ENCODE measurements around the gene HBG1.

The HBG1 gene

GRCh38 chr11:5246772-5247471 lies 2.7 kb downstream of the HBG1 start:
- DNase-seq (ENCODE audit: low read depth in 3 of 3): no peak

DNA sequence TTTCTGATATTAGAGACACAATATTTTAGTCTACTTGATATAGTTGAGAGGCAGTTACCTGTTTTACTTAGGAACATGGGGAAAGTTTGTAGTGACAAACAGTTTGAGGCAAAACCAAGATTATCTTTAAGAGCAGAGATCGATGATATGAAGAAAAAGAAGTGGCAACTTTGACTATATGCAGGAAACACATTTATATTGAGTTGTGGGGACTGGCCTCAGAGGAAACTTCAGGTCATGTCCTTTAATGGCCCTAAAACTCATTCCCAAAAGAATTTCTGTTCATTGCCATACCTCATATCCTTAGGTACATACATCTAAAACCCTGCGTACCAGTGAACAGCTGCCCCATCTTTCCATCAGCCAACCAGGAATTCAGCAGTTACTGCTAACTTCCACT lies 4.5 kb downstream of the HBG1 start:
- no peak for DNase-seq (ENCODE audit: low read depth in 3 of 3)

DNA sequence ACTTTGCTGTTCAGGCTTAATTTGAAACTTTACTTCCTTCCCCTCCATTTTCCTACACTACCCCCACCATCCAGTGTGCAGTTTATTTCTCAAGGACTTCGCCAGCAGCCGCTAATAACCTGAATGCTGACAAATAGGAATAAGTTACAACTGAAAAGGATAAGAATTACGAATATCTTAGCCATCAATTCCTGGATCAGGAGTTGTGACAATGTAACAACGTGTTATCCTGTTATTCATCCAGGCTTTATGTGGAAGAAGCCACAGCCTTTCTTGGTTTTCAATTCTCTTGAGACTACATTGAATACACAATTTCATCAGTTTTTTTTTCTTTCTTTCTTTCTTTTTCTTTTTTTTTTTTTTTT lies 5.9 kb downstream of the HBG1 start:
- no peak for DNase-seq (ENCODE audit: low read depth in 3 of 3)

DNA sequence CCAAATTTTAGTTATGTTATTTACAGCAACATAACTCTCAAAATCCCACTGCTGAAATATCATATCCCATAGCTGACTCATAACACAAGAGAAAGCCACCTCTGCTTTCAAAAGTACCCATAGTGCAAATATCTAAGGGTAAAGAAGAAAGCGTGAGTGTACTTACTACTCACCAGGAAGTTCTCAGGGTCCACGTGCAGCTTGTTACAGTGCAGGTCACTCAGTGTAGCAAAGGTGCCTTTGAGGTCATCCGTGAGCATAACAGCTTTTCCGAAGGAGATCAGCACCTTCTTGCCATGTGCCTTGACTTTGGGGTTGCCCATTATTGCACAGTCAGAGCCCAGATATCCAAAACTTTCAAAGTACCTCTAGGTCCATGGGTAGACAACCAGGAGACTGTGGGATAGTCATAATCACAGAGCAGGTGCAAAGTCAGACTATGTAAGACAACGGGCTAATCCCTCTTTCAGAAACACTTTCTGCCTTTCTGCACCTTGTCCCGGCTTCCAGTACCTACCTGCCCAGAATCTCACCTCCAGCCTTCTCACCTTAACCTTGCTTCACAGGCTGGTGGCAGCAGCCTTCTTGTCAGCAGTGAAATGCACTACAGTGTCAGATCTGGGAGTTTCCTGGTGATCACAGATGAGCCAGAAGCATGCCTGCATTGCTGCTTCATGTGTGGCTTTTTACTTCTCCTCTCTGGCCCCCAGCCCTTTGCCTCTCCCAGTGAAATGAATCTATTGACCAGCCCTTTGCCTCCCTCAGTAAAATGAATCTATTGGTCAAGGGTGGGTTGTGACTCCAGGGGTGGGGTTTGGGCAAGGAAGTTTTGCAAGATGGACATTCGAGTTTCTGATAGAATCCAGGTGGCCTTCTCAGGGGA lies 6.5 kb downstream of the HBG1 start:
- no peak for DNase-seq (ENCODE audit: low read depth in 3 of 3)

DNA sequence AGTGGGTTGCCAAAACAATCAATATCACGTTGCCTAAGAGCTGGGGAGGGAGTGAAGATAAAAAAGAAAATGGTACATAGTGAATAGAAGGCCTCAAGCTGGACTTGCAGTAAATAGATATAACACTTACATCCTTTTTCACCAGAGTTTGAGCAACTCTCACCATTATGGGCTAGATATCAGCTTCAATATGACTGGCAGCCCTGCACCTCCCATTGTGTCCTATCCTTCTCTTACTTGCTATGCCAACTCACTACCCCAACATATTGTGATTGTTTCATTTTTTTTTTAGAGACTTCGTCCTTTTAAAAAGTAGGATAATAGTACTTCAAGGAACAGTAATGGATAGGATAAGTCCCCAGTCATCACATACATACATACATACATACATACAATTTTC lies 7.4 kb downstream of the HBG1 start:
- DNase-seq (ENCODE audit: low read depth in 3 of 3): no peak

- DNase-seq (ENCODE audit: low read depth in 3 of 3): no peak
Observed at GRCh38 chr11:5241458-5241857, 8.2 kb downstream of the HBG1 start.

- DNase-seq (ENCODE audit: low read depth in 3 of 3): no peak
Observed at GRCh38 chr11:5240458-5240857, 9.2 kb downstream of the HBG1 start.

DNA sequence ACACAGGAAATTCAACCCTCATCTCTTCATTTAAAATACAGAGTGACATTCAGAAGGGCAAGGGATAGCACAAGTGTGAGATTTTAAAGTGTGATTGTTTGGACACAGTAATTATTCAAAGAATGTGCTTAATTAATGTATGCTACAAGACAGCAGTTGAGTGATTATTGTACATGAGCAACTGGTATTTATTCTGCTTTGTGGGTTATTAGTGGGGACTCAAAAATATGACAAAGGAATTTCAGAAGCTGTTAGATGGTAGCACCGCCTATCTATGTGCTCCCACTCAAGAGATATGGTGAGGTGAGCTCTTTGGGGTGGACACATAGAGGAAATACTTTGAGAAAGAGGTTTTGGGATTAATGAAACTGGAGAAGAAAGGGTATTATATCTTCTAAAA lies 9.6 kb downstream of the HBG1 start:
- no peak for DNase-seq (ENCODE audit: low read depth in 3 of 3)

GRCh38 chr11:5239046-5239445 lies 10.6 kb downstream of the HBG1 start:
- DNase-seq (ENCODE audit: low read depth in 3 of 3): no peak

- no peak for DNase-seq (ENCODE audit: low read depth in 3 of 3)
Observed at GRCh38 chr11:5238486-5238885, 11.2 kb downstream of the HBG1 start.

- DNase-seq (ENCODE audit: low read depth in 3 of 3): no peak
Observed at GRCh38 chr11:5237420-5237819, 12.2 kb downstream of the HBG1 start.

GRCh38 chr11:5235364-5236095 lies 14.1 kb downstream of the HBG1 start:
- no peak for DNase-seq (ENCODE audit: low read depth in 3 of 3)

- DNase-seq (ENCODE audit: low read depth in 3 of 3): no peak
Observed at GRCh38 chr11:5234381-5234834, 15.2 kb downstream of the HBG1 start, which contains the start of gene HBD. TSS of gene HBD (minus strand) at chr11:5234483. CDS start at chr11:5234433, 50 bp downstream.

GRCh38 chr11:5233307-5233706 lies 16.4 kb downstream of the HBG1 start:
- no peak for DNase-seq (ENCODE audit: low read depth in 3 of 3)

- no peak for DNase-seq (ENCODE audit: low read depth in 3 of 3)
Observed at GRCh38 chr11:5232821-5233220, 16.8 kb downstream of the HBG1 start.

- no peak for DNase-seq (ENCODE audit: low read depth in 3 of 3)
Observed at GRCh38 chr11:5232176-5232575, 17.5 kb downstream of the HBG1 start.

- DNase-seq (ENCODE audit: low read depth in 3 of 3): no peak
Observed at GRCh38 chr11:5231111-5231510, 18.5 kb downstream of the HBG1 start.

- no peak for DNase-seq (ENCODE audit: low read depth in 3 of 3)
Observed at GRCh38 chr11:5230266-5230665, 19.4 kb downstream of the HBG1 start.

DNA sequence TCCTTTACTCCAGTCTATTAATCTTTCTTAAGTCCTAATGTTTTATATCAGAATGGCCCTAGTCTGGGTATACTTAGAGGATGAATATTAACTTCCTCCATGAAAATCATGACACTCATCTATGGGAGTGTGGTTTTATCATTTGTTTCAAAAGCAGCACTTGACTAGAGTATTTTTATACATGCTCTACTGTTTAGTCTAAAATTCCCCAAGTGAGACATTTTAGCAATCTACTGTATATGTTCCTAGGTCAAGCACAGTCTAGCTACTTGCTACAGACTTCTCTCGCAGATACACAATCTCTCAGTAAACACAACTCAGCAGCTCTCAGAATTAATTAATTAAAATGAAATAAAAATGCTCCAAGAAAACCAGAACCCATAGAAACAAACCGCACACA lies 19.9 kb downstream of the HBG1 start:
- no peak for DNase-seq (ENCODE audit: low read depth in 3 of 3)

DNA sequence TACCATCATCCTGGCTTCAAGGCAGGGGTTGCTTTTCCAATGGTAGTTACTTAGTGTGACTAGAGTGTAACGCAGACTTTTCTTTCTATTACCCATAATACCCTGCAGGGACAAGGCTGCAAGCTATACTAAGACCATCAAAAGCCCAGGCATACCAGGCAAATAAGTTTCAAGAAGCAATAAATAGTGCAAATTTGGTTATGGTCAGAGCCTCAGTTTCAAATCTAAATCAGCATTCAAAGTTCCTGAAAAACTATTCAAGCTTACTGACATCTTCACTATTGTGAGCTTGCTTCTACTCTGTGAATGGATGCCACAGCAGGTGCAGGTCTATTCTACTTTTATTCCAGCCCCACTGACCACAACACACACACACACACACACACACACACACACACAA lies 20.3 kb downstream of the HBG1 start:
- no peak for DNase-seq (ENCODE audit: low read depth in 3 of 3)

- DNase-seq (ENCODE audit: low read depth in 3 of 3): no peak
Observed at GRCh38 chr11:5228124-5228523, 21.5 kb downstream of the HBG1 start.

DNA sequence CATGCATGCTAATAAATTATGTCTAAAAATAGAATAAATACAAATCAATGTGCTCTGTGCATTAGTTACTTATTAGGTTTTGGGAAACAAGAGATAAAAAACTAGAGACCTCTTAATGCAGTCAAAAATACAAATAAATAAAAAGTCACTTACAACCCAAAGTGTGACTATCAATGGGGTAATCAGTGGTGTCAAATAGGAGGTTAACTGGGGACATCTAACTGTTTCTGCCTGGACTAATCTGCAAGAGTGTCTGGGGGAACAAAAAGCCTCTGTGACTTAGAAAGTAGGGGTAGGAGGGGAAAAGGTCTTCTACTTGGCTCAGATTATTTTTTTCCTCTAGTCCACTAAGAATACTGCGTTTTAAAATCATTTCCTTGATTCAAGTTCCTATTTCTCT lies 22.0 kb downstream of the HBG1 start:
- DNase-seq (ENCODE audit: low read depth in 3 of 3): no peak

All from stimulated activated CD4-positive, alpha-beta T cell treated with anti-CD3 and anti-CD28 coated beads, TNF-alpha, amount 100 ng/mL, for 4 hours (primary cell).